Neuronal stem cell (in vitro differentiated cells): ENCODE measurements around the gene PGRMC1.

Experiments used
- DNase-seq: peaks from one replicate; pipeline ENCODE4 v3.0.0-alpha.2; 2013; ENCODE audit warnings: low spot score
- H2AFZ ChIP-seq: one replicate; pipeline ENCODE4 v1.6.1; 2013; ENCODE audit warnings: mild to moderate bottlenecking, low read length, inconsistent platforms
- H2AK5ac ChIP-seq: 2 replicates; pipeline ENCODE4 v1.6.1; 2013; ENCODE audit warnings: low read depth, mild to moderate bottlenecking, inconsistent platforms, low read length, moderate library complexity, mixed read lengths
- H2BK120ac ChIP-seq: 2 replicates; pipeline ENCODE4 v1.6.1; 2013; ENCODE audit warnings: low read depth, mild to moderate bottlenecking, inconsistent platforms, low read length, moderate library complexity, mixed read lengths
- H2BK12ac ChIP-seq: one replicate; pipeline ENCODE4 v1.6.1; 2013; ENCODE audit warnings: low read length, inconsistent platforms
- H2BK15ac ChIP-seq: 2 replicates; pipeline ENCODE4 v1.6.1; 2013; ENCODE audit warnings: mild to moderate bottlenecking, low read length, inconsistent platforms, mixed read lengths
- H2BK5ac ChIP-seq: one replicate; pipeline ENCODE4 v1.6.1; 2013; ENCODE audit warnings: inconsistent platforms, mild to moderate bottlenecking, low read length, moderate library complexity
- H3K14ac ChIP-seq: one replicate; pipeline ENCODE4 v1.6.1; 2013; ENCODE audit warnings: low read length, inconsistent platforms
- H3K18ac ChIP-seq: 2 replicates; pipeline ENCODE4 v1.6.1; 2013; ENCODE audit warnings: low read length, inconsistent platforms
- H3K23ac ChIP-seq: 2 replicates; pipeline ENCODE4 v1.6.1; 2013; ENCODE audit warnings: low read depth, mild to moderate bottlenecking, mixed read lengths, low read length, inconsistent platforms; ENCODE audit not compliant: poor library complexity
- H3K27ac ChIP-seq: replicated peaks from 3 replicates; pipeline ENCODE4 v1.5.1; 2013; ENCODE audit warnings: low read length, inconsistent platforms
- H3K27me3 ChIP-seq, 3 experiments: 2 replicates each; pipeline ENCODE4 v1.6.1; 2013; ENCODE audit warnings: low read length in 3 of 3, mild to moderate bottlenecking in 2 of 3, inconsistent platforms in 1 of 3, low read depth in 1 of 3, mixed read lengths in 1 of 3, moderate library complexity in 1 of 3; ENCODE audit not compliant: control insufficient read depth in 3 of 3, insufficient read depth in 3 of 3
- H3K36me3 ChIP-seq, 2 donors: replicated peaks in 1 of 2; 2 replicates each; pipeline ENCODE4 v1.6.1; 2013; ENCODE audit warnings: low read length in 2 of 2; ENCODE audit not compliant: control insufficient read depth in 2 of 2, insufficient read depth in 2 of 2
- H3K4ac ChIP-seq: 2 replicates; pipeline ENCODE4 v1.6.1; 2013; ENCODE audit warnings: inconsistent platforms, mild to moderate bottlenecking, low read length, moderate library complexity
- H3K4me1 ChIP-seq, 2 donors: 1 replicate in 1 of 2; 2 replicates in 1 of 2; pipeline ENCODE4 v1.6.1; 2013; ENCODE audit warnings: low read length in 2 of 2, low read depth in 1 of 2; ENCODE audit not compliant: control insufficient read depth in 2 of 2, insufficient read depth in 1 of 2
- H3K4me2 ChIP-seq: one replicate; pipeline ENCODE4 v1.6.1; 2013; ENCODE audit warnings: mild to moderate bottlenecking, low read length, inconsistent platforms; ENCODE audit not compliant: insufficient read depth, poor library complexity, severe bottlenecking
- H3K4me3 ChIP-seq, 2 donors: 2 replicates each; pipeline ENCODE4 v1.5.1; 2013; ENCODE audit warnings: low read length in 2 of 2, mild to moderate bottlenecking in 2 of 2, inconsistent platforms in 1 of 2, moderate library complexity in 1 of 2
- H3K79me1 ChIP-seq: one replicate; pipeline ENCODE4 v1.6.1; 2013; ENCODE audit warnings: low read depth, mild to moderate bottlenecking, inconsistent platforms, low read length, moderate library complexity
- H3K9ac ChIP-seq: one replicate; pipeline ENCODE4 v1.6.1; 2013; ENCODE audit warnings: mild to moderate bottlenecking, low read depth, low read length, inconsistent platforms; ENCODE audit not compliant: poor library complexity
- H3K9me3 ChIP-seq, 2 donors: replicated peaks in 1 of 2; 2 replicates each; pipeline versions ENCODE3 to v1.6.1; 2013; ENCODE audit warnings: low read length in 2 of 2, mild to moderate bottlenecking in 2 of 2, inconsistent platforms in 1 of 2, low read depth in 1 of 2, mixed read lengths in 1 of 2, moderate library complexity in 1 of 2; ENCODE audit not compliant: control insufficient read depth in 2 of 2, insufficient read depth in 1 of 2
- H4K8ac ChIP-seq: one replicate; pipeline ENCODE4 v1.6.1; 2013; ENCODE audit warnings: low read depth, mild to moderate bottlenecking, inconsistent platforms, low read length, moderate library complexity
- H4K91ac ChIP-seq: one replicate; pipeline ENCODE4 v1.6.1; 2013; ENCODE audit warnings: low read length, low read depth, mild to moderate bottlenecking, inconsistent platforms; ENCODE audit not compliant: poor library complexity
- WGBS, 2 donors: extraction: QIAGEN DNeasy Blood & Tissue Kit; methylation state at CpG; one replicate each; pipeline ENCODE4 v1.1.7; 2013; ENCODE audit warnings: missing lambda C conversion rate in 2 of 2, mixed read lengths in 1 of 2; ENCODE audit not compliant: insufficient read length in 2 of 2, insufficient replicate concordance in 1 of 2; ENCODE audit errors: extremely low coverage in 2 of 2; 5-methylcytosine and 5-hydroxymethylcytosine counted together

Gene PGRMC1

GRCh38 chrX:119189595-119189994, 46.5 kb upstream of the PGRMC1 start:
- Histone ChIP-seq H3K36me3 (no peaks in the 10 kb centered on the region), H2AK5ac (no peak overlapping the region), H3K27ac (no peak overlapping the region), H2BK120ac (no peak overlapping the region), H2AFZ (no peak overlapping the region), H3K23ac (no peak overlapping the region), H2BK5ac (no peak overlapping the region), H3K4me2 (no peak overlapping the region), H2BK12ac (no peak overlapping the region), H3K18ac (no peak overlapping the region), H3K4me1 (no peaks in the 10 kb centered on the region), H3K4ac (no peak overlapping the region), H3K9ac (no peak overlapping the region), H2BK15ac (no peak overlapping the region), H4K8ac (no peak overlapping the region), H4K91ac (no peak overlapping the region), H3K9me3 (no peaks in the 10 kb centered on the region), H3K14ac (no peak overlapping the region), H3K79me1 (no peaks in the 10 kb centered on the region), H3K27me3 (peaks cover 0 to 4% (median 0%) of the 10 kb centered on the region in 3 experiments), H3K4me3 (no peak overlapping the region)
- no CpG with 5 or more reads among the region's 4 CpGs for WGBS, 2 donors
- DNase-seq: no peak

DNA sequence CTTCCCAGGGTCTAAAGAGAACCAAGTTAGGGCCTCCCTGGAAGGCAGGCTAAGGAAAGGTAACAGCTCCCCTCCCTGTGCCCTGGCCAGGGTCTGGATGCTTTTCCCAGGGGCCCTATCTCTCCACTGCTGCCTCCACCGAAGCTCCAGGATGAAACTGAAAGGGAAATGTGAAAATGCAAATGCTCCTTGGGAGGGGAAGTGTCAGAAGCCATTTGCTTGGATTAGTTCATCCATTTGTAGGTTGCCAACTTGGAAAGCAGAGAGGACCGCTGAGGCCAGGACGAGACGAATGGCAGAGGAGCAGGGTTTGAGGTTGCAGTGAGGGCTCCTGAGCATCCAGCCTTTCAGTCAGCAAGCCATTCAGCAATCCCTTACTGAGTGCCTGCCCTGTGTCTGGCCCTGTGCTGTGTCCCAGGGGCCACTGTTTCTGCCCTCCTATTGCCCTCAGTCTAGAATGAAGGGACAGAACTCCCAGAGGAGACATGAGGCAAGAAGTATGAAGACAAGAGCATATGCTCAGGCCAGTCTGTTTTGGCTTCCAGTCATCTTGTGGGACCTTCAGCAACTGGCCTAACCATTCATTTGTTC, 45.9 kb upstream of the PGRMC1 start:
- Histone ChIP-seq H3K9me3 (no peaks in the 10 kb centered on the region), H4K91ac (no peak overlapping the region), H2AK5ac (no peak overlapping the region), H3K9ac (no peak overlapping the region), H3K36me3 (no peaks in the 10 kb centered on the region), H3K23ac (no peak overlapping the region), H3K14ac (no peak overlapping the region), H3K4me1 (no peaks in the 10 kb centered on the region), H3K4me3 (no peak overlapping the region), H2BK15ac (no peak overlapping the region), H3K4ac (no peak overlapping the region), H4K8ac (no peak overlapping the region), H3K27ac (no peak overlapping the region), H3K4me2 (no peak overlapping the region), H3K27me3 (peaks cover 0 to 4% (median 0%) of the 10 kb centered on the region in 3 experiments), H2BK120ac (no peak overlapping the region), H2BK5ac (no peak overlapping the region), H3K79me1 (no peaks in the 10 kb centered on the region), H2AFZ (no peak overlapping the region), H3K18ac (no peak overlapping the region), H2BK12ac (no peak overlapping the region)
- WGBS, 2 donors: no CpG with 5 or more reads among the region's 4 CpGs
- DNase-seq: no peak

DNA sequence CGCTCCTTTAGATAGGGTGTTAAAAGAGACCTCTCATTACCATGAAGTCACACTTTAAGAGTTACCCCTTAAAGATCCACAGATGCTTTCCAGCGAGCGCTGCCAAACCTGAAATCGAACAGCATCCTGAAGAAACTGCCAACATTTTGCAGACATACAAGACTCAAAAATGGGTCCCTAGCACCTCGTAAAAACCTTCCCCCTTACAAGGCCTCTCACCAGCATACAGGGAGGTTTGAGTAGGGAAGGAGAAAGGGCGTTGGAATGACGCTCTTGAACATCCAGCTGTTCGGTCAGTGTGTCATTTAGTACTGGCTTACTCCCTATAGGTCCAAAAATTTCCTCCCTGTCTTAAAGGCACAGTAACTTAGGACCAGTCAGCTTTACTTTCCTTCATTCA, 45.3 kb upstream of the PGRMC1 start:
- Histone ChIP-seq H2AFZ (no peak overlapping the region), H2AK5ac (no peak overlapping the region), H3K4ac (no peak overlapping the region), H3K79me1 (no peaks in the 10 kb centered on the region), H2BK15ac (no peak overlapping the region), H3K9ac (no peak overlapping the region), H3K23ac (no peak overlapping the region), H4K91ac (no peak overlapping the region), H3K18ac (no peak overlapping the region), H3K27me3 (peaks cover 0 to 4% (median 0%) of the 10 kb centered on the region in 3 experiments), H3K9me3 (no peaks in the 10 kb centered on the region), H3K4me2 (no peak overlapping the region), H2BK12ac (no peak overlapping the region), H3K36me3 (no peaks in the 10 kb centered on the region), H2BK120ac (no peak overlapping the region), H3K14ac (no peak overlapping the region), H4K8ac (no peak overlapping the region), H2BK5ac (no peak overlapping the region), H3K4me3 (no peak overlapping the region), H3K27ac (no peak overlapping the region), H3K4me1 (no peaks in the 10 kb centered on the region)
- no peak for DNase-seq
- no CpG with 5 or more reads among the region's 8 CpGs for WGBS, 2 donors

DNA sequence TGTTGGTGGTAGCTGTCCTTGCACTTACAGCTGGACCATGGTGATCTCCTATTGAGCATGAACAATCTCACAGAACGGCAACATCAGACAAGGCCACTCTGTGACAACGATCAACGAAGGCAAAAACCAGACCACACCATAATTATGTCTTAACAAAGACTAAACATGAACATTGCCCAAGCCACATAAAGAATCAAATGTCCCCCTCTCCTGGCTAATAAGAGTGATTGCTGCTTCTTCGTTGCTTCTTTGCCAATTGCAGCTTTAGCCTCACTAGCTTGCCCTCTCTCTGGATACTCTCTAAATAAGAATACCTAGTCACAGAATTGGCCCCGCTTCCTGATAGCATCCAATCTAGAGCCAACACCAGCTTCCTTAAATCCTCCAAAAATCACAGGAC, 41.5 kb upstream of the PGRMC1 start:
- DNase-seq: no peak

More for the DNA sequence above, 41.5 kb upstream of the PGRMC1 start:
- Histone ChIP-seq H2BK5ac (no peak overlapping the region), H3K4me3 (no peak overlapping the region), H2BK120ac (no peak overlapping the region), H4K8ac (no peak overlapping the region), H3K27me3 (peaks cover 0 to 4% (median 0%) of the 10 kb centered on the region in 3 experiments), H3K4me2 (no peak overlapping the region), H3K4ac (no peak overlapping the region), H3K9me3 (no peaks in the 10 kb centered on the region), H2BK15ac (no peak overlapping the region), H3K36me3 (no peaks in the 10 kb centered on the region), H3K18ac (no peak overlapping the region), H3K23ac (no peak overlapping the region), H3K14ac (no peak overlapping the region), H2BK12ac (no peak overlapping the region), H2AFZ (no peak overlapping the region), H3K4me1 (no peaks in the 10 kb centered on the region), H3K9ac (no peak overlapping the region), H3K27ac (no peak overlapping the region), H2AK5ac (no peak overlapping the region), H4K91ac (no peak overlapping the region), H3K79me1 (no peaks in the 10 kb centered on the region)
- WGBS, 2 donors: no CpG with 5 or more reads among the region's 5 CpGs
